Adrenal gland (tissue), 5 donors: ENCODE measurements around the gene EEF1E1.

Experiments used
- POLR2A ChIP-seq, 2 donors: fragments of 450-650 bp; IDR thresholded peaks; one replicate each; pipeline ENCODE4 v1.6.1; 2017; ENCODE audit warnings: antibody characterized with exemption in 2 of 2, mild to moderate bottlenecking in 2 of 2, moderate library complexity in 1 of 2
- TF ChIP-seq, protein P1 (sequence below), 6 experiments: fragments of 450-650 bp in 4 of 6; fragments of 200-600 bp in 2 of 6; sonication (generic) in 1 of 6; IDR thresholded peaks; 1 replicate in 5 of 6; 2 replicates in 1 of 6; pipeline versions ENCODE4 v1.5.1 to v1.8.0; 2016 to 2021; ENCODE audit warnings: antibody characterized with exemption in 6 of 6, mild to moderate bottlenecking in 2 of 6, moderate library complexity in 1 of 6
- donor health status: DM: no; HTN: no; CAD: no.

DNA sequence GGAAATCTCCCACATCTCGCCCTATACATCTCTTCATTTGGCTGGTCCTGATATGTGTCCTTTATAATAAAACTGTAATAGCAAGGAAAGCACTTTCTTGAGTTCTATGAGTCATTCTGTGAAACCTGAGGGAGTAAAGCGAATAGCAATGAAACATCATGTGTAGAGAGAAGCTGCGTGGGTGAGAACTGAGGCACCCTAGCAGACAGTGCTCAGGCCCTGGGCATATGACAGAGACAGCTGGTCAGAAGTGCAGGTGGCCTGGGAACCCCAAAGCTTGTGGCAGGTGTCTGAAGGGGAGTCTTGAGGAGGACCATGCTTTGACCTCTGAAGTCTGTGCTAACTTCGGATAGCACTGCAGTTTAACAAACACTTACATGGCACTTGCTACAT is 36.8 kb downstream of the EEF1E1 start:
- TF ChIP-seq POLR2A (IDR thresholded peaks at IDR 0.05), result no peak
- TF ChIP-seq, protein P1, sequence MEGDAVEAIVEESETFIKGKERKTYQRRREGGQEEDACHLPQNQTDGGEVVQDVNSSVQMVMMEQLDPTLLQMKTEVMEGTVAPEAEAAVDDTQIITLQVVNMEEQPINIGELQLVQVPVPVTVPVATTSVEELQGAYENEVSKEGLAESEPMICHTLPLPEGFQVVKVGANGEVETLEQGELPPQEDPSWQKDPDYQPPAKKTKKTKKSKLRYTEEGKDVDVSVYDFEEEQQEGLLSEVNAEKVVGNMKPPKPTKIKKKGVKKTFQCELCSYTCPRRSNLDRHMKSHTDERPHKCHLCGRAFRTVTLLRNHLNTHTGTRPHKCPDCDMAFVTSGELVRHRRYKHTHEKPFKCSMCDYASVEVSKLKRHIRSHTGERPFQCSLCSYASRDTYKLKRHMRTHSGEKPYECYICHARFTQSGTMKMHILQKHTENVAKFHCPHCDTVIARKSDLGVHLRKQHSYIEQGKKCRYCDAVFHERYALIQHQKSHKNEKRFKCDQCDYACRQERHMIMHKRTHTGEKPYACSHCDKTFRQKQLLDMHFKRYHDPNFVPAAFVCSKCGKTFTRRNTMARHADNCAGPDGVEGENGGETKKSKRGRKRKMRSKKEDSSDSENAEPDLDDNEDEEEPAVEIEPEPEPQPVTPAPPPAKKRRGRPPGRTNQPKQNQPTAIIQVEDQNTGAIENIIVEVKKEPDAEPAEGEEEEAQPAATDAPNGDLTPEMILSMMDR (IDR thresholded peaks at IDR 0.05), result no peak
